Measurements from ENCODE around the gene CD44. TPM values are rescaled to one million over a fixed set of nuclear protein-coding genes. Genes with fewer than 3 reads are reported as not detected.

Gene CD44
- total RNA-seq, 1 donor from 2014 or later: 4.1 TPM

GRCh38 chr11:35248558-35249323 is 109.8 kb downstream of the CD44 start:
- DNase-seq (ENCODE audit: low spot score in 2 of 2): no peak
- no peak for FAIRE-seq

DNA sequence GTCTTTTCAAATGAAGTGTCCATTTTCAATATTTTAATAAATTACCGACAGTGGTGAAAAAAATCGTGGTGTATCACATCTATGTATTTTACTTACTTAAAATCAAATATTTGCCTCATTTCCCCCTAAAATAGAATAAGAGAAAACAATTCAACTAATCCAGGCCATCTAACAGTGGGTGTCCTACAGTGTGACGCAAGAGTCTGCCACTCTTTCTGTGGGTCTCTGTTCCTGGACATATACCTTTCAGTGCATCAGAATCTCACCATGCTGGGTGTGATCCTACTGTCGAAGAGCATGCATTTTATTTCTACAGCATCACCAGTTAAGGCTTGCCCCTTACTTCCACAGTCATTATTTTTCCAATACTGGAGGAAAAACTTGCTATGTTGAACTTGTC is 111.2 kb downstream of the CD44 start:
- DNase-seq (ENCODE audit: low spot score in 2 of 2) (no peak), FAIRE-seq (no peak)

- FAIRE-seq (no peak), DNase-seq (ENCODE audit: low spot score in 2 of 2) (no peak)
Observed at GRCh38 chr11:35250621-35251020, 111.7 kb downstream of the CD44 start.

GRCh38 chr11:35253237-35253636 is 114.3 kb downstream of the CD44 start:
- DNase-seq (ENCODE audit: low spot score in 2 of 2) (no peak), FAIRE-seq (no peak)

GRCh38 chr11:35255514-35255913 is 116.5 kb downstream of the CD44 start:
- FAIRE-seq (no peak), DNase-seq (ENCODE audit: low spot score in 2 of 2) (no peak)

DNA sequence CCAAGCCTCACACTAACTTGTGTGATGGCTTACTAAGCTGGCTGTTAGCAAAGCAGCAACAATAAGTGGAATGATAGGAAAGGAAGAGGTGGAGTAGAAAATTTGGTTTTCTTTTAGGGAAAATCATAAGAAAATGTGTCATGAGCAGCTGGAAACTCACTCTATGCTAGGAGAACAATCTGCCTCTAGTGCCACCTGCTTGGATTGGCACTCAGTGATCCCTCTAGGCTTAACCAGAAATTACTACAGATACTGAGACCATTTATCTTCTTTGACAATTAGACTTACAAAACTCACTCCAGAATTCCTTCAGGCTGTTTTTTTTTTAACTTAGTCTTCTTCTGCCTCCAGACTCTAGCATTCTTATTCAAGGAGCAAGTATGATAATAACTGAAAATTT is 117.3 kb downstream of the CD44 start:
- DNase-seq (ENCODE audit: low spot score in 2 of 2) (no peak), FAIRE-seq (no peak)

- no peak for DNase-seq (ENCODE audit: low spot score in 2 of 2)
- no peak for FAIRE-seq
Observed at GRCh38 chr11:35257281-35257680, 118.3 kb downstream of the CD44 start.

GRCh38 chr11:35259529-35259928 is 120.6 kb downstream of the CD44 start:
- FAIRE-seq (no peak), DNase-seq (ENCODE audit: low spot score in 2 of 2) (no peak)

- FAIRE-seq: no peak
- DNase-seq (ENCODE audit: low spot score in 2 of 2): no peak
Observed at GRCh38 chr11:35260342-35260985, 121.5 kb downstream of the CD44 start.

DNA sequence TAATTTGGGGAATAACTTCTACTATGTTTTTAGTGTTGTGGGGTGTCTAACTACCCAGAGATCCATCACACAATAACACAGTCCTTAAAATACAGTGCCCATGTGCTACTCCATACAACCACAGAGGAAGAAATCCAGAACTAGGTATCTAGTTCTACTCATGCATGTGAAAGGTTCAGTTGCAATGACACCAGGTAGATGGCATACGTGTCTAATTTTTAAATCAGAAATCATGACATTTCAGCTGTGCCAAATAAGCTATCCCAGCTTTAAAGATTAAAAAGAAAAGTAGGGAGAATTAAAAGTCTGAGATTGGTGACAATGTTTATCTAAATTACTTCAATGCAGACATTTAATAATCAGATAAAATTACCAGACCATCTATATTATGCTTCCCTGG is 122.2 kb downstream of the CD44 start:
- no peak for DNase-seq (ENCODE audit: low spot score in 2 of 2)
- no peak for FAIRE-seq

GRCh38 chr11:35262056-35262455 is 123.1 kb downstream of the CD44 start:
- DNase-seq (ENCODE audit: low spot score in 2 of 2): no peak
- FAIRE-seq: no peak

DNA sequence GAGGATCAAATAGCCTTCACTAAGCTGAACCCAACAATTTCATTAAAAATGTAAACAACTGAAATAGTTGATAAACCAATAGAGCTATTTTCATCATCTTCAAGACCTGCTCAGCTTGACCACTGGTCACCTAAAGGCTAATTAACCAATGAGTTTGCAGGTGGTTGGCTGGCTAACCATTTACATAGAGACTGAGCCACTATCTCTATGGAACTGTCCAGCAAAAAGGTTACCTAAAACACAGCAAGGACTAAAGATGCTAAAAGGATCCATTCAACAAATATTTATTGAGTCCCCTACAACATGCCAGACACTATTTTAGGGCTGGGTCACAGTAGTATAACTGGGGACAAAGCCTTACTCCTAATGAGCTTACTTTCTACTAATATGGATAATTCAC is 123.8 kb downstream of the CD44 start:
- FAIRE-seq (no peak), DNase-seq (ENCODE audit: low spot score in 2 of 2) (no peak)

DNA sequence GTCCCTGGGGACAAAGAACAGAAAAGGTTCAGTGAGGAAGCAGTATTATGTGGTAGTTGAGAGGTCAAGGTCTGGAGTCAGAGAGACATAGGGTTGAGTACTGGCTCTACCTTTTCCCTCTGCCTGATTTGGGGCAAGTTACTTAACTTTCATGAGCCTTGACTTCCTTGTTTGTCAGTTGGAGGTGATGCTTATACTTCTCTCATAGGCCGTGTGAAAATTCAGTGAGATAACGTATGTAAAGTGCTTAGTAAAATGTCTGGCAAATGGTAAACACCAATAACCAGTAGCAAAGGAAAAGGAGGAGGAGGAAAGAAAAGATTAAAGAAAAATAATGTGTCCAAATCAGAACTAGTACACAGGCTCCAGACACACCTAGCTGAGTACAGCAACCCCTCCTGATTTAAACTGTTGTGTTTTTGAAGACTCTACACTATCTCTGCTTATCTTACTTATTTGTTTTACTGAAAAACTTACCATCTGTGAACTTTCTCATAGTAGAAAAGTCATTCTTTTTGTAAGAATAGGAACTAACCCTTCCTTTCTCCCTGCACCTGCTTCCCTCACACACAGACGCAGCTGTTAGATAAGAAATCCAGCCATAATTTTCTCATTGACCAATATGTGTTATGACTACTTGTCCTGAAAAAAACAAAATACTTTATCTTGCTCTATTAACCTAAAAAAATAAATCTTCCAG is 126.9 kb downstream of the CD44 start:
- DNase-seq (ENCODE audit: low spot score in 2 of 2): no peak
- FAIRE-seq: no peak

DNA sequence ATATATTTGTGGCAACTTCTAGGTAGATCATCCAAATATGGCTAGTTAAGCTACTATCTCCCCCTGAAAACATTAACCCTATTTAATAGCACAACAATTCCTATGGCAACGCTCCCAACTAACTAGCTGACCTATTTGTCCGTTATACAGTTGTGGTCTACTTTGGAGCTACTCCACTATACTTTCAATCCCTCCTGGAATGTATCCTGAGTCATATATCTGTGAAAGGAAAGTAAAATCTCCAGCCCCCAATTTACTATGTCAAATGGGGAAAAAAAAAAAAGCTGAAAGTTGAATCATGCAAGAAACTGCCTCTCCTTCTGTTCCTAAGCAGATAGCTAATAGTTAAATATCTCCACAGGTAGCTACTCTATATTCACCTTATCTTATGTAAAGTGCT is 128.5 kb downstream of the CD44 start:
- FAIRE-seq (no peak), DNase-seq (ENCODE audit: low spot score in 2 of 2) (no peak)

DNA sequence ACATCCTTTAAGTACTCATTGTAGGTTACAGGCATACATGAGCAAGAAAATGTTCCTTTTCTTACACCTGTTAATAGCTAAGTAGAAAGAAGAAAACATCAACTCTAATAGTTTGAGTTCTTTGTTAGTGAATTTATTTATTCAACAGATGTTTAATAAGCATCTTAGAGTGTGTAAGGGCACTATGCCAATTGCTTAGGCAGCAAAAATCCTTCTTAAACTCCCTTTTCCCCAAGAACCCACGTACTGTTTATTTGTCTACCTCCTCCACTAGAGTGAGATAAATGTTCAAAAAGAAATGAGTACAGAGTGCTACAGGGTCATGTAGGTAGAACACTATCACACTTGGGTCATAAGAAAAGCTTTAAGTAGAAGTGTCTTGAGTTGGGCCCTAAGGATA is 131.4 kb downstream of the CD44 start:
- FAIRE-seq: no peak
- no peak for DNase-seq (ENCODE audit: low spot score in 2 of 2)

DNA sequence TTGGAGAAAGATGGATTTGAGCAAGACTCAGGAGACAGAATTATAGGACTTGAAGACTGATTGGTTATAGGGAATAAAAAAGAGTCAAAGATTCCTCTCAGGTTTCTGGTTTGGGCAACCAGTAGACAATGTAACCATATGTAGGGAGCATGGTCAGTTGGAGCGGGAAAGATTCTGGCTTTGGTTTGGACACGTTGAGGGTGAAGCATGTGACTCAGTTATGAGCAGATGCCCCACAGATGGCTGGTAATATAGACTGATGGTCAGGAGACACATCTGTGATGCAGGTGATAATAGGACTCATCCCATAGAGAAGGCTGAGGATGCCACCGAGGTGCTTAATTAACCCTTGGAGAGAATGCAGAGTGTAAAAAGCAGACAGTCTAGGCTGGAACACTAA is 132.1 kb downstream of the CD44 start:
- no peak for FAIRE-seq

DNA sequence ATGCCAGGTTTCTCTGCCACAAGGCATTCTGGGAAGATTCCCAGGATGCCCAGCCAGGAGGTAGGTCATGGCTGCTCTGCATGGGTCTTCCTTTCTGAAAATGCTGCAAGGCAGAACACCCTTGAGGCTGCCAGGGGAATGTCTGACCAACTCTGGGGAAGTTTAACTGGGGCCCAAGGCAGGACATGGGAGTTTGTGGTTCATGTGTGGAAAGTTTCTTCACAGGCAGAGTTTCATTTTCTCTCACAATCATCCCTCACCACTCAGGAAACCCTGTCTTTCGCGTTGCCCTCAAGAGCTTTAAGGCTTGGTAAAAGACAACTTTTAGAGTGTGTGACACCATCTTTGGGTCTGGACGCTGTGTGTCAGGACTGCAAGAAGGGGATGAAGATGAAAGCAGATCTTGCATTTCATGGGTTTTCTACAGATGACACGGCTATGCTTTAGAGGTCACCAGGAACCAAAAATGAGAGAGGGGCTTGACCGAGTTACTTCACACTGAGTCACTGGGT is 133.5 kb downstream of the CD44 start:
- DNase-seq (ENCODE audit: low spot score in 2 of 2): no peak
- no peak for FAIRE-seq

More for the DNA sequence above, 132.1 kb downstream of the CD44 start:
- DNase-seq (ENCODE audit: low spot score in 2 of 2): no peak

- FAIRE-seq: no peak
- no peak for DNase-seq (ENCODE audit: low spot score in 2 of 2)
Observed at GRCh38 chr11:35274909-35275785, 136.2 kb downstream of the CD44 start.

DNA sequence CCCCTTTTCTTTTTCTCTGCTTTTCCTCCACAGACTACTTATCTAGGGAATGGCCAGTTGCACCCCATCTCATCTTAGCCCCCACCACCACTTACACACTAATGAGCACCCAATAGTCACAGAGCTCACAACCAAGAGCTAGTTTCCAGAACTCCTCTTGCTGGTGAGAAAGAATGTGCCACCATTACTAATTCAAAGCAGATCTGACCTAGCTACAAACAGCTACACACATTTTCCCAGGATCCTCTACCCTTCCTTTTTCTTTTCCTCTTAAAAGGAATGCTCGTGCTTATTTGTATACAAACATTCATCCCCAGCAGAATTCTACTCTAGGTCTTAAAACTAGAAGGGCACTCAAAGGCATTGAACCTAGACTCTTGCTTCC is 136.8 kb downstream of the CD44 start:
- no peak for FAIRE-seq

GRCh38 chr11:35276396-35277145 is 137.6 kb downstream of the CD44 start:
- FAIRE-seq: no peak
- no peak for DNase-seq (ENCODE audit: low spot score in 2 of 2)

More for the DNA sequence above, 136.8 kb downstream of the CD44 start:
- no peak for DNase-seq (ENCODE audit: low spot score in 2 of 2)

All from frontal cortex (tissue), 4 donors.